GM23248 (cell line): Measurements from ENCODE around the gene AHRR.
"Not testable (repeated sequence)": the region's sequence is repeated elsewhere in the genome, so short reads cannot be mapped to it uniquely, and the experiment has no call there.

Experiments used
- EZH2 ChIP-seq: fragments of 200-600 bp; sonication (generic); IDR thresholded peaks from 2 replicates; pipeline ENCODE4 v1.6.1; 2018; ENCODE audit warnings: antibody characterized with exemption, mild to moderate bottlenecking; ENCODE audit not compliant: insufficient read depth, poor library complexity, severe bottlenecking
- EZH2phosphoT487 ChIP-seq: fragments of 200-600 bp; sonication (generic); IDR thresholded peaks from 2 replicates; pipeline ENCODE4 v1.6.1; 2018; ENCODE audit warnings: antibody characterized with exemption, moderate library complexity, mild to moderate bottlenecking, low read depth; ENCODE audit not compliant: insufficient read depth

DNA sequence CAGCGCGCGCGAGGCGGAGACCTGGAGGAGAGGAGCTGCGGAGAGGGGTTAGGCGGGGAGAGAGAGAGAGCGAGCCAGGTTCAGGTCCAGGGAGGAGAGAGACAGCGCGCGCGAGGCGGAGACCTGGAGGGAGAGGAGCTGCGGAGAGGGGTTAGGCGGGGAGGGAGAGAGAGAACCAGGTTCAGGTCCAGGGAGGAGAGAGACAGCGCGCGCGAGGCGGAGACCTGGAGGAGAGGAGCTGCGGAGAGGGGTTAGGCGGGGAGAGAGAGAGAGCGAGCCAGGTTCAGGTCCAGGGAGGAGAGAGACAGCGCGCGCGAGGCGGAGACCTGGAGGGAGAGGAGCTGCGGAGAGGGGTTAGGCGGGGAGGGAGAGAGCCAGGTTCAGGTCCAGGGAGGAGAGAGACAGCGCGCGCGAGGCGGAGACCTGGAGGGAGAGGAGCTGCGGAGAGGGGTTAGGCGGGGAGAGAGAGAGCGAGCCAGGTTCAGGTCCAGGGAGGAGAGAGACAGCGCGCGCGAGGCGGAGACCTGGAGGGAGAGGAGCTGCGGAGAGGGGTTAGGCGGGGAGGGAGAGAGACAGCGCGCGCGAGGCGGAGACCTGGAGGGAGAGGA, 152.8 kb downstream of the AHRR start:
- not testable (repeated sequence) for TF ChIP-seq EZH2phosphoT487, EZH2
